Measurements from ENCODE around the gene TAS2R10.

GRCh38 chr12:10794222-10794621 lies 31.9 kb downstream of the TAS2R10 start:
- no peak for TF ChIP-seq CTCF (IDR thresholded peaks at IDR 0.05)
- no peak for TF ChIP-seq POLR2AphosphoS5 (IDR thresholded peaks at IDR 0.05)
- TF ChIP-seq POLR2A (IDR thresholded peaks at IDR 0.05) = no peak
- no peak for TF ChIP-seq EP300 (IDR thresholded peaks at IDR 0.05)

Measured in upper lobe of left lung (tissue), 4 donors.